Activated CD8-positive, alpha-beta T cell treated with anti-CD3 and anti-CD28 coated beads for 36 hours (primary cell): Measurements from ENCODE around the gene BCL2L1. TPM values are rescaled to one million over a fixed set of nuclear protein-coding genes. Genes with fewer than 3 reads are reported as not detected.

ENCODE experiments used
- ATAC-seq: fragments of 200-7000 bp; cut with Tn5 transposase; one replicate; pipeline ENCODE4 v1.10.0; 2021; ENCODE audit warnings: mild to moderate bottlenecking, moderate library complexity
- CTCF ChIA-PET: fragments of 350-600 bp; sonication (Branson Sonifier 250); formaldehyde crosslinking; loops from one replicate; lab custom pipeline; 2021; ENCODE audit warnings: antibody characterized with exemption; lab: Charles Lee
- POLR2A ChIA-PET: fragments of 350-600 bp; sonication (Branson Sonifier 250); formaldehyde crosslinking; loops from one replicate; lab custom pipeline; 2021; ENCODE audit warnings: antibody characterized with exemption; lab: Charles Lee
- DNase-seq: peaks from one replicate; pipeline ENCODE4 v3.0.0-alpha.2; 2020
- H3K27ac Mint-ChIP-seq: one replicate; pipeline ENCODE4 v1.8.0; 2021; ENCODE audit warnings: mild to moderate bottlenecking, mixed read lengths
- H3K27me3 Mint-ChIP-seq: one replicate; pipeline ENCODE4 v1.8.0; 2021; ENCODE audit warnings: mixed read lengths
- H3K36me3 Mint-ChIP-seq: one replicate; pipeline ENCODE4 v1.8.0; 2021; ENCODE audit warnings: low read depth, mixed read lengths
- H3K4me1 Mint-ChIP-seq: one replicate; pipeline ENCODE4 v1.8.0; 2021; ENCODE audit warnings: low read depth, mixed read lengths
- H3K4me3 Mint-ChIP-seq: one replicate; pipeline ENCODE4 v1.8.0; 2021; ENCODE audit warnings: mild to moderate bottlenecking, moderate library complexity, mixed read lengths
- H3K9me3 Mint-ChIP-seq: one replicate; pipeline ENCODE4 v1.8.0; 2021; ENCODE audit warnings: mixed read lengths
- CTCF ChIP-seq: fragments of 200-600 bp; IDR thresholded peaks from one replicate; pipeline ENCODE4 v1.8.0; 2022; ENCODE audit warnings: antibody characterized with exemption, mild to moderate bottlenecking
- intact Hi-C: fragments of 100-400 bp; cut with micrococcal nuclease; formaldehyde crosslinking; loops from one replicate; pipeline ENCODE4 v1.10.0; 2022
- total RNA-seq, 2 experiments: library from RNA; stranded (reverse); gene quantifications; one replicate each; pipeline ENCODE4 v1.2.3, GENCODE V29; 2021

BCL2L1 gene
- total RNA-seq, 2 experiments from 2014 or later: 182 TPM

DNA sequence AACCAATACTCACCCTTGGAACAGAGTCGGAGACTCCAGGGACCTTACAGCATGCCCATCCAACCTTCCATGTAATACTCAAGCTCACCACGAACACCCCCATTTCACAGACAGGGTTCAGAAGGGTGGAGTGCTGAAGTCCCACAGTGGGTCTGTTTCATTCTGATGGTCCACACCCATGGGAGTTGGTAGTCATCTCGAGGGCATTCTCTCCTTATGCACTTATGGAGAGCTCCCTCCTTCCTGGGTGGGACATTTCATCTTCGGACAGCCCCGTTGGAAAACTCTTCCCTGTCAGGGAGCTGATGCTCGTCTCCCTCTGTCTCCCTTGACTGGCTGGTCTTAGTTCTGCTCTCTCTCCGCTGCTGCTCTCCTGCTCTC is 46.1 kb downstream of the BCL2L1 start:
- Mint-ChIP-seq H3K27me3 (no peaks in the 10 kb centered on the region), H3K36me3 (peaks cover 88% of the 10 kb centered on the region), H3K4me1 (peaks cover 85% of the 10 kb centered on the region), H3K9me3 (no peaks in the 10 kb centered on the region), H3K4me3 (peak overlapping the region; percentile 77), H3K27ac (peak overlapping the region; percentile 97)
- intact Hi-C loops: no loop called here
- ATAC-seq (no peak), DNase-seq (no peak)
- ChIA-PET CTCF (interaction anchor here (1.5 to 11.1 kb wide), 5 partner anchors 9 to 45 kb away, joined by 3 to 131 read pairs (median 10); partner anchors contain the start of gene BCL2L1), POLR2A (interaction anchor here (0.7 to 5.6 kb wide), 8 partner anchors 8 to 44 kb away, joined by 3 to 107 read pairs (median 14); partner anchors contain the start of gene BCL2L1)
- no peak for TF ChIP-seq CTCF

GRCh38 chr20:31675828-31676608 is 46.6 kb downstream of the BCL2L1 start:
- H3K4me1 Mint-ChIP-seq: peaks cover 83% of the 10 kb centered on the region
- CTCF ChIA-PET: interaction anchor here (0.9 to 11.1 kb wide), 8 partner anchors 9 to 154 kb away, joined by 3 to 131 read pairs (median 8); partner anchors contain the start of gene BCL2L1
- DNase-seq (peak; percentile 87), ATAC-seq (peak; percentile 74)
- H3K4me3 Mint-ChIP-seq: peak overlapping the region; percentile 77
- peak overlapping the region; percentile 97 for H3K27ac Mint-ChIP-seq
- no peak for TF ChIP-seq CTCF
- no peaks in the 10 kb centered on the region for H3K9me3 Mint-ChIP-seq
- intact Hi-C loops: loop anchor here (2.0 kb wide), 1 partner anchor 41 kb away; no protein-coding TSS in a partner anchor
- no peaks in the 10 kb centered on the region for H3K27me3 Mint-ChIP-seq
- POLR2A ChIA-PET: interaction anchor here (1.7 to 5.6 kb wide), 7 partner anchors 9 to 44 kb away, joined by 4 to 107 read pairs (median 19); partner anchors contain the start of gene BCL2L1
- peaks cover 88% of the 10 kb centered on the region for H3K36me3 Mint-ChIP-seq

DNA sequence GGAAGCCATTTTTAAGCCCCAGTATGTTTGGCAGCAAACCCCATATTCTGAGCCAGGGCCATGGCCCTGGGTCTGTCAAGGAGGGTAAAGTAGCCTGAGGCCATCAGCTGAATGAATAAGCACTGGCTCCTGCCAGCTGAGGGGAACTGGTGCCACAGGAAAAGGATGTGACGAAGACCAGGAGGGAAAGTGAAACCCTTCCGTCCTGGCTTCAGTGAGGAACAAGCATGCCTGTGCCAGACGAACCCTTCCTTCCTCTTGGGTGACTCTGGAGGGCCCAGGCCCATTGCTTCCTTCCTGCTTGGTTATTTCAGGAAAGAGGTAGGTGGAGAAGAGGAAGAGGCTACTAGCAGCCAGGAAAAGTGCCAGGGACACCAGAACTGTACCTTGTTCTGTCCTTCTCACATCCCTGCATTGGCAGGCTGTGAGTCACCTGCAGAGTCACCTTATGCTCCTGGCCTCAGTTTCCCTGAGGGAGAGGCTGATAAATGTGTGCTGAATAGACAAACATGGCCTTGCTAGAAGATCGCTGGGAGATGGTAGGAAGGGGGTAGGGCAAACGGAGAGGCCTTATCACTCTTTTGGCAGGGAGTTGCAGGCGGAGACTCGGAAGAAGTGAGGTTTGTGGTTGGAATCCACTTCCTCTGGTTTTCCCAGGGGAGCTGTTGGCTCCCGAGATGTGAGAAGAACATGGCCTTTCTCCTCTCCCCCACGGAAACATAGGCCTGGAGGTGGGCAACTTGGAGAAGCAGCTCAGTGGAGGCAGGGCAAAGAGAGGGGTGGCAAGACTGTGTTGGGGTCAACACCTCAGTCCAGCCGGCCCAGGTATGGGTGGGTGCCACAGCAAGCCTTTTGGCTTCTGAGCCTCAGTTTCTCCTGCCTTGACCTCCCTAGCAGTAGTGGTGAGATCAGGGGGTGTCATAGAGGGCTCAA is 47.5 kb downstream of the BCL2L1 start:
- peak overlapping the region; percentile 97 for H3K27ac Mint-ChIP-seq
- POLR2A ChIA-PET: interaction anchor here (0.6 to 5.6 kb wide), 9 partner anchors 8 to 305 kb away, joined by 3 to 107 read pairs (median 9); partner anchors contain the start of gene BCL2L1

More for the DNA sequence above, 47.5 kb downstream of the BCL2L1 start:
- no peak for TF ChIP-seq CTCF
- CTCF ChIA-PET: interaction anchor here (0.9 to 11.1 kb wide), 9 partner anchors 10 to 153 kb away, joined by 3 to 131 read pairs (median 6); partner anchors contain the start of gene BCL2L1
- Mint-ChIP-seq H3K27me3 (no peaks in the 10 kb centered on the region), H3K4me1 (peaks cover 80% of the 10 kb centered on the region), H3K9me3 (no peaks in the 10 kb centered on the region), H3K4me3 (peak overlapping the region; percentile 77), H3K36me3 (peaks cover 86% of the 10 kb centered on the region)
- DNase-seq (peak; percentile 76), ATAC-seq (peak; percentile 63)
- intact Hi-C loops: loop anchor here (2.0 kb wide), 1 partner anchor 42 kb away; no protein-coding TSS in a partner anchor
